HG03378 (cell line): ENCODE measurements around the gene TMEM53.
"Not testable (repeated sequence)": the region's sequence is repeated elsewhere in the genome, so short reads cannot be mapped to it uniquely, and the experiment has no call there.

Experiments used
- ATAC-seq: cut with Tn5 transposase; IDR thresholded peaks from one replicate; pipeline ENCODE4 v1.9.1; 2021; ENCODE audit warnings: mild to moderate bottlenecking, moderate library complexity; ENCODE audit not compliant: unreplicated experiment

The TMEM53 gene

GRCh38 chr1:44674113-44675000 lies at the start of gene TMEM53, which contains the start of gene ARMH1:
TSS of gene TMEM53 (minus strand) at chr1:44674481. CDS start at chr1:44674391, 90 bp downstream.
TSS of gene ARMH1 (plus strand) at chr1:44674714. CDS start at chr1:44689698, 14,984 bp downstream.
- peak; percentile 89 for ATAC-seq

DNA sequence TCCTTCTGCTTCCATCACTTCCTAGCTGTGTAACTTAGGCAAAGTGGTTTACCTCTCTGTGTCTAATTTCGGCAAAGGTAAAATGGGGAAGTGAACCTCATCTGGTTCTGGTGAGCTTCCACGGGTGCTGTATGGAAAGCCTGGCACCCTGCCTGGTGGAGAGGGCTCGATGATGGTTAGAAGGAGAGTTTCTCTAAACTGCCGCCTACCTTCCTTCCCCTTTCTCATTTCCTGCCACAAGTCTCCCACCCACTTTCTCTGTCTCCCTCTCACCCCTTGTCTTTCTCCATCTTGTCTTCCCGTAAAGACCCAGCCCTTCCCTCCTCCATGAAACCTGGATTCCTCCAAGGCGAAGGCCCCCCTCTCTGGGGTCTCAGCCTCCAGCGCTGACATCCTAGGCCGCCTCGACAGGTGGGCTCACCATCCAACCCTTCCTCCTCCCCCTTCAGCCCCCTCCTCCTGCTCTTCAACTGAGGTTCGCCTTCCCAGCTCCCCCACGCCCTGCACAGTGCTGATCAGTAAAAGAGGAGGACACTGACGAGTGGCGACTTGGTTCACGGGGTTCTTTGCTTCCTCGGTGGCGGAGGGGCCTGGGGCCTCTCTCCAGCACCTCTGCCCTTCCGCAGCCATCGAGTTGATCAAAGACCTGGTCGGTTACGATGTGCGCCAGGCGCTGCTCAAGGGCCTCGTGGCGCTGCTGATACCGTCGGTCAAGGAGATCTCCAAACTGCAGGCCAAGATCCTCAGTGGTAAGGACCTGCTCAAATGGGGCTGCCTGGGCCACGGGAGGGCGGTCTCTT lies 49.4 kb upstream of the TMEM53 start:
- peak; percentile 33 for ATAC-seq

DNA sequence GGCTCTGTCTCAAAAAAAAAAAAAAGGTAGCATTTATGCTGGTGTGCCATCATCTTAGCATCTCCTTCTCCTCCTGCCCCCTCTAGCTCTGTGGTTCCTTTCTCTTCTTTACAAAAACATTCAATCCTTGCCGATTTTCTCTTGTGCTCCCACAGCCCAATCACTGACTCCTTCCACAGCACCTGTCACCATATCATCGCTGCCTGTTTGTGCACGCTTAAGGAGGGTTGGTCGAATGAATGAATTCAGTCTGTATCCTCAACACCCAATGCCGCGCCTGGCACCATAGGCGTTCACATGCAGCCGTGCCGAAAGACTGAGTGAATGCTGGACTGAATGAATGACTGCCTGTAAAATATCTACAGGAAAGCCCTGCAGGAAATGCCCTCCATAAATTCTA lies 48.8 kb upstream of the TMEM53 start:
- ATAC-seq: no peak

DNA sequence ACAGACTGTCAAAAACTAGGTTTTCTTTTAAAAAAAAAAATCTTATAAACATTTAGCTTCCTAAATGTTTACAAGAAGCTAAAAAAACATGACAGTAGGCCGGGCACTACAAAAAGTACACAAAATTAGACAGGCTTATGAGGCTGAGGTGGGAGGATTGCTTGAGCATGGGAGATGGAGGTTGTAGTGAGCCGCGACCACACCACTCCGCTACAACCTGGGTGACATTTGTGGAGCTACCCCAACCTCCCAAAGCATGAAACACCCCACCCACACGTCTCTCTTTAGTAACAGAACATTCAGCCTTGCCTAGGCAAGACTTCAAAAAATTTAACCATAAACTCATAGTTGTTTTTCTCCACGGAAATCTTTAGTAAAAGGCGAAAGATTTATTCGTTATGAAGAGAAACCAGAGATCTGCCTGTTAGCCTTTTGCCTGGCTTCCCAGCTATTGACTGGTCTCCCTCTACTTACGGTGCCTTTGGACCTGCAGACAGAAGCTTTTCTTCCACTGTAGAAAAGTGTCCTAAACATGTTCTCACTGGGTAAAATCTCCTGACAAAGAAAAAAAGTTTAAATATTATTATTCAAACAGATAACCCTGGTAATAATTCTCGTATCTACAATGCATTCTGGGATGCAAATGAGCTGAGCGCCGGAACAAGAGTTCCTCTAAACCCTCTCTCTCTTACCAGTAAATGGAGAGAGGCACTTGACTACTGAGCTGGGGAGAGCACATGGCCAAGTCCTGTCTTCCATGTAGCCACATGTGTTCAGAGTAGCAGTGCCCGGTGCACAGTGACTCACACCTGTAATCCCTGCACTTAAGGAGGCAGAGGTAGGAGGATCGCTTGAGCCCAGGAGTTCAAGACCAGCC lies 47.4 kb upstream of the TMEM53 start:
- peak; percentile 68 for ATAC-seq

- ATAC-seq: no peak
These were observed 46.0 kb upstream of the TMEM53 start for GRCh38 chr1:44720281-44720680.

DNA sequence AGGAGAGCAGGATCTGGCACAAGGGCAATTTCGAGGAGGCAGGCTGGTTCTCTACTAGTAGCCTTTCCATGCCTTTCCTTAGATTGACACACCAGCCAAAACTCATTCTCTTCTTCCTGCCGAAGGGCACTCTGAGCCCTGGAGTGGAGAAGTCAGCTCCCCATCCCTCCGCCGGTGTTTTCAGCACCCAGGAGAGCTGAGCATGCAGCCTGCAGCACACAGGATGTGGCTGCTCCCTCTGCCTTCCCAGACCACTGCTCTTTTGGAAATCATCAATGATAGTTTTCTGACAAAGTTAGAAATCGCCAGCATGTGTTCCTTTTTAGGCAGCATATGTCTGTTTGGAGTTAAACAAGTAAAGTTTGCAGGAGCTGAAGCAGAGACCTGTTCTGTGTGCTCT lies 45.0 kb upstream of the TMEM53 start:
- ATAC-seq: no peak

DNA sequence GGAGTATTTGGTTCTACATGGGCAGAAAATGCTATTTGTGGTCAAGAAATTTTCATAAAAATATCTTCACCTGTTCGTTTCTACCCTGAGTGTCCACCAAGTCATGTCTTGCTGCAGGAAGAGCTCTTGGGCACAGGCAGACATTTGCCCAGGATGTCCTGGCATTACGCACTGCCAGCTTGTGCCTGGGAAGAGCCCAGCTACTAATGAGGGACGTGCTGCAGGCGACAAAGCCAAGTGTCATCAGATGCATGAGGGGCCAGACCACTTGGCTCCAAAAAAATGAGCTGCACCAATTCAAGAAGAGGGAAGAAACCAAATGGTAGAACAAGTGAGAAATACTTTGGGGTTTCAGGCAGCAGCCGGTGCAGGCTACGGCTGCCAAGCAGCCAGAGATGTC lies 43.8 kb upstream of the TMEM53 start:
- no peak for ATAC-seq

- no peak for ATAC-seq
These were observed 43.4 kb upstream of the TMEM53 start for GRCh38 chr1:44717653-44718052.

DNA sequence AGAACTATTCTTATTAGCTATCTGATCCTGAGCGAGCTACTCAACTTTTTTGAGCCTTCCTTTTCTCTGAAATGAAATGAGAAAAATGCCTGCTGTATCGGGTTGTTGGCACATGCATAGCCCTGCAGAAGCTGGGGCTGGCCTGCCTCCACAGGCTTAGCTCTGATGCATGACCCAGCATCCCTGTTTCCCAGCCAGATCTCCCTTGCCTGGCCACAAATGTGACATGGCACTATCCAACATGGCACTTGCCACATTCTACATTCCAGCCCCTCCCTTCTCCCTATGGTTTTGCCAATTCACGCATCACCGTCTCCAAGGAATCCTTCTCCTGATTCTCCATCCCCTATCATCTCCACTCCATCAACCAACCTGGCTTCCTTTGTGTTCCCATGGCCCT lies 42.9 kb upstream of the TMEM53 start:
- no peak for ATAC-seq

DNA sequence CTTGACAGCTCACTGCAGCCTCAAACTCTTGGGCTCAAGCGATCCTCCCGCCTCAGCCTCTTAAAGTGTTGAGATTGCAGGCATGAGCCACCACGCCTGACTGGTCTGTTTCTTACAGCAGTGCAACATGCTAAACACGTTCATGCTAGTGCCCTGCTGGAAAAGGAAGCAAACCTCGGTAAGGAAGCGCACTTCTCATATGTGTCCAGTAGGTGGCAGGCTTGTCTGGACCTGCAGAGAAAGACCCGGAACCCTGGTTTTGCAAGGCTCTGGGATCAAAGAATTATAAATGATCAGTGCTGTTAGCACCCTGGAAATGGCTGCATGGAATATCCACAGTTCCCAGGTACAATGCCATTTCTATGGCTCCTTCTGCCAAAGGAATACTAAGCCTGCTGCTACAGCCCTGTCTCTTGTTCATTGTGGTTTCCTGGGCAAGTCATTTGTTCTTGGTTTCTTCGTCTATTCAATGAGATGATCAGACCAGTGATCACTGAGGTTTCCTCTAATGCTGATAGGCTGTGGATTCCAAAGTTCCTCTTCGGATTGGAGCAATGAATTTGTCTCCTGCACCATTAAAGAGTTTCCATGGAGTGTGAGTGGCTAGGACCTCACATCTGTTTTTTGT lies 40.8 kb upstream of the TMEM53 start:
- no peak for ATAC-seq

- no peak for ATAC-seq
These were observed 40.3 kb upstream of the TMEM53 start for GRCh38 chr1:44714532-44714931.

- no peak for ATAC-seq
These were observed 39.1 kb upstream of the TMEM53 start for GRCh38 chr1:44713321-44713781.

- no peak for ATAC-seq
These were observed 33.9 kb upstream of the TMEM53 start for GRCh38 chr1:44707959-44708831.

DNA sequence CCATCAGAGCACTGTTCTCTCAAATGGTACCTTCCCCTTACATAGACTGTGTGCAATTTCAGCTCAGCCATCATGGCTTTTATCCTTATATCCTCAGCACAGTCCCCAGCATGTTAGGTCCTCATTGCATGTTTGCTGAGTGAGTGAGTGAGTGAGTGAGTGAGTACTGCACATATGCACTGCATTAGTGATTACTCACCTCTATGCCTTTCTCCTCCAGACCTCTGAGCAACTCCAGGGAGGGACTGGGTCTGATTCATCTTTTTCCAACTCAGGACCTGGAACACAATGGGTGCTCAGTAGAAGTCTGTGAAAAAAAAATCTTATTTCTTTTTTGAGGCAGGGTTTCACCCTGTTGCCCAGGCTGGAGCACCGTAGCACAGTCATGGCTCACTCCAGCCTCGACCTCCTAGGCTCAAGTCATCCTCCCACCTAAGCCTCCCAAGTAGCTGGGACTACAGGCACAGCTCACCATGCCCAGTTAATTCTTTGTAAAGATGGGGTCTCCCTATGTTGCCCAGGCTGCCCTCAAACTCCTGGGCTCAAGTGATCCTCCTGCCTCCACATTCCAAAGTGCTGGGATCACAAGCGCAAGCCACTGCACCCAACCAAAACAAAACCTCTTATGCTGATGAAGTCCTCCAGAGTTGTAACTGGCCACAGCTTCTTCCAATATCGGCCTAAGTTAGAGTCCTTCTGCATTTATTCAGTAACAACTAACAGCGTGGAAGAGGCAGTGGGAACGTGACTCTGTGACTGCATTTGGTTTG lies 33.0 kb upstream of the TMEM53 start:
- no peak for ATAC-seq

GRCh38 chr1:44705938-44706337 lies 31.7 kb upstream of the TMEM53 start:
- ATAC-seq: no peak

- ATAC-seq: no peak
These were observed 31.2 kb upstream of the TMEM53 start for GRCh38 chr1:44705470-44705869.

- ATAC-seq: no peak
These were observed 26.9 kb upstream of the TMEM53 start for GRCh38 chr1:44701141-44701573.

DNA sequence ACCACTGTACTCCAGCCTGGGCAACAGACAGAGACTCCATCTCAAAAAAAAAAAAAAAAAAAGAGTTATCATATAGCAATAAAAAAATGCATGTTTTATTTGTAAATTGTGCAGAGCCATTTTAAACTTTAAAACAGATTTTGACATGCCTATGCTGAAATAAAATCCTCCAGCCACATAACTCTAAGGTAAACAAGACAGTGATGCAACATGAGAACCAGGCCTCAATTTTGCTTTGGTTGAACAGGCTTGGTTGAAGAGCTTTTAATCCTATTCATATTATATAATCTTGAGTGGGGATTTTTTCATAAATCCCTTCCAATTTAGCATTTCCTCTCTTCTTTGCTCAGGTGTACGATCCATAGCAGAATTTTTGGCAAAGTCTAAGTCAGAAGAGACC lies 26.3 kb upstream of the TMEM53 start:
- no peak for ATAC-seq

DNA sequence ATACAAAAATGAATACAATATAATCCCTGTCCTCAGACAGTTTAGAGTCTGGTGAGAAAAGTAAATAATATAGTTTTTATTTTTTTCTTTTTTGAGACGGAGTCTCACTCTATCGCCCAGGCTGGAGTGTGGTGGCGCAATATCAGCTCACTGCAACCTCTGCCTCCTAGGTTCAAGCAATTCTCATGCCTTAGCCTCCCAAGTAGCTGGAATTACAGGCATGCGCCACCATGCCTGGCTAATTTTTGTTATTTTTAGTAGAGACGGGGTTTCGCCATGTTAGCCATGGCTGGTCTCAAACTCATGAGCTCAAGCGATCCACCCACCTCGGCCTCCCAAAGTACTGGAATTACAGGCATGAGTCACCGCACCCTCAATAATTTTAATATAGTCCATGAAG lies 25.1 kb upstream of the TMEM53 start:
- not testable (repeated sequence) for ATAC-seq
